Measurements from ENCODE around the gene RBMS1.

- TF ChIP-seq, protein P1, sequence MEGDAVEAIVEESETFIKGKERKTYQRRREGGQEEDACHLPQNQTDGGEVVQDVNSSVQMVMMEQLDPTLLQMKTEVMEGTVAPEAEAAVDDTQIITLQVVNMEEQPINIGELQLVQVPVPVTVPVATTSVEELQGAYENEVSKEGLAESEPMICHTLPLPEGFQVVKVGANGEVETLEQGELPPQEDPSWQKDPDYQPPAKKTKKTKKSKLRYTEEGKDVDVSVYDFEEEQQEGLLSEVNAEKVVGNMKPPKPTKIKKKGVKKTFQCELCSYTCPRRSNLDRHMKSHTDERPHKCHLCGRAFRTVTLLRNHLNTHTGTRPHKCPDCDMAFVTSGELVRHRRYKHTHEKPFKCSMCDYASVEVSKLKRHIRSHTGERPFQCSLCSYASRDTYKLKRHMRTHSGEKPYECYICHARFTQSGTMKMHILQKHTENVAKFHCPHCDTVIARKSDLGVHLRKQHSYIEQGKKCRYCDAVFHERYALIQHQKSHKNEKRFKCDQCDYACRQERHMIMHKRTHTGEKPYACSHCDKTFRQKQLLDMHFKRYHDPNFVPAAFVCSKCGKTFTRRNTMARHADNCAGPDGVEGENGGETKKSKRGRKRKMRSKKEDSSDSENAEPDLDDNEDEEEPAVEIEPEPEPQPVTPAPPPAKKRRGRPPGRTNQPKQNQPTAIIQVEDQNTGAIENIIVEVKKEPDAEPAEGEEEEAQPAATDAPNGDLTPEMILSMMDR (IDR thresholded peaks at IDR 0.05) = no peak
- TF ChIP-seq POLR2A (IDR thresholded peaks at IDR 0.05) = no peak
Observed at GRCh38 chr2:160300203-160300602, 193.4 kb downstream of the RBMS1 start.

All from right lobe of liver (tissue), 4 donors.